GM23248 (cell line): ENCODE data around the gene GAB4.
"Not testable (repeated sequence)": the region's sequence is repeated elsewhere in the genome, so short reads cannot be mapped to it uniquely, and the experiment has no call there.

Experiments used
- EZH2 ChIP-seq: fragments of 200-600 bp; sonication (generic); IDR thresholded peaks from 2 replicates; pipeline ENCODE4 v1.6.1; 2018; ENCODE audit warnings: antibody characterized with exemption, mild to moderate bottlenecking; ENCODE audit not compliant: insufficient read depth, poor library complexity, severe bottlenecking
- EZH2phosphoT487 ChIP-seq: fragments of 200-600 bp; sonication (generic); IDR thresholded peaks from 2 replicates; pipeline ENCODE4 v1.6.1; 2018; ENCODE audit warnings: antibody characterized with exemption, moderate library complexity, mild to moderate bottlenecking, low read depth; ENCODE audit not compliant: insufficient read depth

- TF ChIP-seq EZH2phosphoT487, EZH2: not testable (repeated sequence)
Observed at GRCh38 chr22:16914911-16915310, 93.1 kb downstream of the GAB4 start.
